ENCODE results near the gene MFF.
"Not testable (repeated sequence)": the region's sequence is repeated elsewhere in the genome, so short reads cannot be mapped to it uniquely, and the experiment has no call there.

Gene MFF

DNA sequence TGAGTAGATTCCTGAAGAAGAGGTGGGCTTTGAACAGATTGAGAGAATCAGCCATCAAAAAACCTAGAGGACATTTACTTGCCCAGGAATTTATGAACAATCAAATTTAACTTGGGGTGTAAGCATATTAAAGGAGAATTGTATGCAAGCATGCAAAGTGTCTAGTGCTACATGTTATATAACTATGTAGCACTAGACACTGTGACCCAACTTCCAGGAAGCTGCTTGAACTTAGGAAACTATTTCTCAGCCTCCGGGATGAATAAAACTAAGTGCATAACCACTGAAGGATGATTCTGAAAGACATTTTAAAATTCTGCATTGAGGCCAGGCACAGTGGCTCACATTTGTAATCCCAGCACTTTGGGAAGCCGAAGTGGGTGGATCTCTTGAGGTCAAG lies 12.4 kb downstream of the MFF start:
- DNase-seq, result no peak

DNA sequence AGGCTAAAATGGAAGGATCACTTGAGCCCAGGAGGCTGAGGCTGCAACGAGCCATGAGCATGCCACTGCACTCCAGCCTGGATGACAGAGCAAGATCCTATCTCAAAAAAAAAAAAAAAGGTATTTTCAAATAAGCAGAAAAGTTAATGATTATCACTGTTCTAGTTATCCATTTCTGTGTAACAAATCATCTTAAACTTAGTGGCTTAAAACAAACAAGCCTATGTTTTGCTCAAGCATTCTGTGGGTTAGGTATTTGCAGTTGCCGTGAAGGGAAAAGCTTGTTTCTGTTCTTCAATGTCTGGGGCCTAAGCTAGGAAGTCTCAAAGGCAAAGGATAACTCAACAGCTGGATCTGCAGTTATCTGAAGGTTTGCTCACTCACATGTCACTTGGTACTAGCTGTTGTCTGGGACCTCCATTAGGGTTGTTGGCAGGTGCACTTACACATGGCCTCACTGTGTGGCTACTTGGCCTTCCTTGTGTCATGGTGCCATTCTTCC lies 14.1 kb downstream of the MFF start:
- no peak for DNase-seq

DNA sequence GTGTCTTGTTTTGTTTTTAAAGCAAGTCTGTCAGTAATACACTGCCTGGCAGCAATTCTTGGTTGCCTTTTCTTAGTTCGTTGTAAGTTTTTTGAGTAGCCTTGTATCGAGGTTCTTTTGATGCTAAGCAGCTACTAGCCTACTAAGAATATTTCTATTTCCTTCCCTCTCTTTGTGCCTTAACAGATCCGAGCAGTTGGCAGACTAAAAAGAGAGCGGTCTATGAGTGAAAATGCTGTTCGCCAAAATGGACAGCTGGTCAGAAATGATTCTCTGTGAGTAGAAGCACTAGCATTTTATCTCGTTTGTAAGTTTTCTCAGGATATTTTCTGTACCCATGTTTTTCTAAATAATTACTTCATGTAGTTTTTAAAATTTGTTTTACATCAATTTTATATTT lies 15.1 kb downstream of the MFF start:
- no peak for DNase-seq

DNA sequence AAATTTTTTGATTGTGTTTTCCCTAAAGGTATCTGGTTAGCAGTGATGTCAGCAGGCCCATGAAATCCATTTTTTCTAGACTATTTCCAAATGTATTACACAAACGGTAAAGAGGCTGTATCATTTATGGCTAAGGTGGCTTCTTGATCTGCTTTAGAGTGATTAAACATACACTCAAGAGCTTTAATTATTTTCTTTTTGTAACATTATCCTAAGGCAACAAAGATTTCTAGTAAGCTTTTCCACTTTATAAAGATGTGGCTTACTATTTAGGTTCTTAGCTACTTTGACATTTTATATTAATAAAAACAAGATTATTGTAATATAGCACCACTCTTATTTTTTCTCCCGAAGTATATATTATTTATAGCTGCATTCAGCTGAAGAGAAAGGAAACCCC lies 16.5 kb downstream of the MFF start:
- DNase-seq, result no peak

DNA sequence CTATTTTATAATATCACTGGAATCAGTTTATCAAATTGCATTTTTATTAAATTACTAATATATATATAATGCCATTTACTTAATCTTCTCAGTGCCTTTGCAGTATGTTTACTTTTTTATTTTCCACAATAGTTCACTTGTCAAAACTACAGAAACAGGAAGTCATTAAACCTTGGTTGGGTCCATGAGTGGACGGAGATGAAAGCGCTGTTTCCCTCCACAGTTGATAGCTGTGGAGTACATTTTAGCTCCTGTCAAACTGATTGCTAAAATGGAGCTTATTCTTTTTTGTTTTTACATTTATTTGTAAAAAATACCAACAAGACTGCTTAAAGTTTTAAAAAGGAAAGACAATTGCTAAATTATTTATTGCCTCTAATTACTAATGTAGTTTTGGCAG lies 19.2 kb downstream of the MFF start:
- no peak for DNase-seq

DNA sequence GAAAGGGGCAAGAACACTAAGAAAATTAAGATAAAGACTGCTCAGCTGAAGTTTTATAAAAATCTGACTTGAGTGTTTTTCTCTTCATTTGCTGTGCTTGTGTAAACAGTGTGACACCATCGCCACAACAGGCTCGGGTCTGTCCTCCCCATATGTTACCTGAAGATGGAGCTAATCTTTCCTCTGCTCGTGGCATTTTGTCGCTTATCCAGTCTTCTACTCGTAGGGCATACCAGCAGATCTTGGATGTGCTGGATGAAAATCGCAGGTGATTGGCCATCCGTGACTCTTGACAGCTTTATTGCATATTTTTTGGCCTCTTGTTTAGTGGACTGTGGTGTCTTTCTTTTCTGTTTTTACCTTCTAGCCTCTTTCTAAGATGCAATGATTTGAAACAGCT lies 22.1 kb downstream of the MFF start:
- no peak for DNase-seq

DNA sequence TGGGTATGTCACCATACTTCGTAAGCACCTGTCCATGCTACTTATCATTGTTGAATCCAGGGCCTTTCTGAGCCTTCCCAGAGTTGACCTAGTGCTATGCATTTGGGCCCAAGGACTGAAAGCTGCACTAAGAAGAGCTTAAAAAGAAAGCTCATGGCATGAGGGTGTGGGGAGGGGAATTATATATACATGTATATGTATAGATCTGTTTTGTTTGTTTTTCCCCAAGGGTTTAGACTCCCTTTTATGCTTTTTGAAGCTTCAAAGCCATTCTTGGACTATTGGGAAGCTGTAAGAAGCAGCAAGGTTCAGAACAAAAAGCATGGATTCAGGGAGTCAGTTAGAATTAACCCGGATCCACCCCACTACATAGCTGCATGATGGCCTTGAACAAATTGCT lies 23.3 kb downstream of the MFF start:
- DNase-seq, result no peak

DNA sequence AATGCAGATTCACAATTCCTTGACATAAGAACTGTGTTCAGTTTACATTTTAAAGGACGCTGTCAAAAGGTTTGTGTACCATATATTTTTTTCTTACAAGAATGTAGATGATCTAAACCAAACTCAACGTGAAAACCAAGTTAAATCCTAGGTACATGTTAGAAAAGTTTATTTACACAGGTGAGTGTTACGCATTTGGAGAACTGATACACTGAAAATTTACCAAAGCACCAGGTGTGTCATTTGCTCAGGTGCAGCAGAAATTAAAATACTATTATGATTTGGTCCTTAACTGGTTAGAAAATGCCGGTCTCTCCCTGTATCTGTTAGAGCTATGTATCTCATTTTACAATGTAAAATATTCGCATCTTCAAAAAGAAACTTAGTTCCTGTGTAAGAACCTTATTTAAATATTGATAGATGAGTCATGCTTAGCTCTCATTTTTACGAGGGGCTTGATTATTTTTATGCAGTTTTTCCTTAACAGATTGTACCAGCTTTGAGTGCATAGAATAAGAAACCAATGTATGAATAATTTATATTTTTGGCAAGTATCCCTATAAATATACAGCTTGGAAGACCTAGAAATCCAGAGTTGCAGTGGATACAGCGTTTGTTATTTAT lies 25.1 kb downstream of the MFF start:
- no peak for DNase-seq

DNA sequence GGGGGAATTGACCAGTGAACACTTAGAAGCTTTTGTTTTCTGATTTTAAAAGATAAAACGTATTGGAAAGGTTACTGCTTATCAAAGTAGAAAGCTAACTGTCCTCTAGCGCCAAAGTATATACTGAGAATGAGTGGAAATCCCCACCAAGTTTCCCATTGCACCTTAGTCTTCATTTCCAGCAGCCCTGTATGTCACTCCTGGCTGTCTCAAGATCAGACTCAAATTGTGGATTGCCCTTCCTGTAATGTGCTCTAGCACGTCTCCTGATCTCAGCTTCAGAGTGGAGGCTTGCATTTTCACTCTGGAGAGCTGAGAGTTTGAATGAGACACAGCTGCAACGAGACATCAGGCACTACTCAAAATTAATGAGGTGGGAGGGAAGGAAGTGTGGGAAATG lies 26.6 kb downstream of the MFF start:
- no peak for DNase-seq

DNA sequence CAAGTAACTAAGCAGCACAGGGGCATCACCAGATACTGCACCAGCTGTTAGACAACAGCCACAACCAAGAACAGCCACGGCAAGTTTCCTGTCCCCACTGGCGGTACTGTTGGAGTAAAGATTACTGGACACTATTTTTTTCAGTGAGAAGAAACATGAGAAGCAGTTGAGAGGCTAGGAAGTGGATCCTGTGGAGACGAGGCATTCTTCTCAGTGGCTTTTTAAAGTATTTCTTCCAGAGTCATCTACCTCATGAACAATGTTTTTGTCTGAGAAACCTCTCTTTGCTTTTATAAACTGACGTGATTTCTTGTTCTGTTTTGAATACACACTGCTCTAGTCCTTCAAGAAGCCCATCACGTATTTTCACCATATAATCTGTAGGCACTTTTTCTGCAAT lies 35.3 kb downstream of the MFF start:
- DNase-seq, result no peak

DNA sequence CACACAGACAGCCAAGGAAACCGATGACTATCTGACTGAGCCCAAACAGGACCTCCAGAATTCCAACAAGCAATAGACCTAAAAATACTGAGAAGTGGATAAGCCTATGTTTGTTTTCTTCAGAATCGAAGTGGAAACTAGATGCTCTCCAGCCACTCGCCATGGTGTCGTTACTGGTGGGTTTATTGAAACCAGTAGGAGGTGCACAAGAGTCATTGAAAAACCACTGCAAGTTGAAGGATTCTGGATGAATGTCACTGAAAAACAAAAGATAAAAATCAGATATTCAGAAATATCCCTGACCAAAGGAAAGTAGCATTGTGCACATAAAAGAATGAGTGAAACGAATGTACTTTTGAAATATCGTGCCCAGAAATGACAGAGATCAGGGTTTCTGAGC lies 38.7 kb downstream of the MFF start:
- DNase-seq, result peak; percentile 10

DNA sequence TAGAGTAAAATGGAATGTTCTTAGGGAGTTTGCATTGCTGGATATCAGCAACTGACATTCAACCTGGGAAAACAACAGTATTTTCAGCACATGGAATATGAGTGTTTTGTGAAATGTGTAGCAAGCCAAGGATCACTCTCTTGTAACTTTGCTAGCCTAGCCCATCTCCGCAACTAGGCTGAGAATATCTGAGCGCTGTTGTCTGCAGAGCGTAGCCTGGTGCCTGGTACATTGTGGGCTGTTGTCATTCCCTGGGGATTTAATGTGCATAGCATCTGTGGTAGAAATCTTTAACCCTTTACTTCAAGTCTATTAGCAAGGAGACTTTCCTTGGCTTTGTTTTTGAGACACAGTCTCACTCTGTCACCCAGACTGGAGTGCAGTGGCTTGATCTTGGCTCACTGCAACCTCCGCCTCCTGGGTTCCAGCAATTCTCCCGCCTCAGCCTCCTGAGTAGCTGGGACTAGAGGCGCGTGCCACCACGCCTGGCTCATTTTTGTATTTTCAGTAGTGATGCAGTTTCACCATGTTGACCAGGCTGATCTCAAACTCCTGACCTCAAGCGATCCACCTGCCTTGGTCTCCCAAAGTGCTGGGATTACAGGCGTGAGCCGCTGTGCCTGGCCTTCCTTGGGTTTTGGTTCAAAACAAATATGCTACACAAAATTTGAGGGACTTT lies 39.7 kb downstream of the MFF start:
- not testable (repeated sequence) for DNase-seq

DNA sequence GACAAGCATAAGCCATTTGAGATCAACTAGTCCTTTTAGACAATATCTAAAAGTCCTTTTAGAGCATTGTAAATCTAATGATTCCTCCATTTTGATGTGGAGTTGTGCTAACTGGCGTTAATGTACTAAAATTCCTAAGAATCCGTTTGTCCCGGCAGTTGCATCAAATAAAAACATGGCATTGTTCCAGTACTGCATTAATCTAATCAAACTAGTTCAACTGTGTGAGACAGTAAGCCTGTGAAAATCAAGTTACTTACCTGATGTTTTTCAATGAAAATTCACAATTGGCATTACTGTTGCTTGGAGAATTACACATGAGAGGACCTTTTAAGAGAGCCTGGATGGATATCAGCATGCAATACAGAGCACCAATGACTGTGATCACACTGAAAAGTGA lies 40.8 kb downstream of the MFF start:
- peak; percentile 5 for DNase-seq

DNA sequence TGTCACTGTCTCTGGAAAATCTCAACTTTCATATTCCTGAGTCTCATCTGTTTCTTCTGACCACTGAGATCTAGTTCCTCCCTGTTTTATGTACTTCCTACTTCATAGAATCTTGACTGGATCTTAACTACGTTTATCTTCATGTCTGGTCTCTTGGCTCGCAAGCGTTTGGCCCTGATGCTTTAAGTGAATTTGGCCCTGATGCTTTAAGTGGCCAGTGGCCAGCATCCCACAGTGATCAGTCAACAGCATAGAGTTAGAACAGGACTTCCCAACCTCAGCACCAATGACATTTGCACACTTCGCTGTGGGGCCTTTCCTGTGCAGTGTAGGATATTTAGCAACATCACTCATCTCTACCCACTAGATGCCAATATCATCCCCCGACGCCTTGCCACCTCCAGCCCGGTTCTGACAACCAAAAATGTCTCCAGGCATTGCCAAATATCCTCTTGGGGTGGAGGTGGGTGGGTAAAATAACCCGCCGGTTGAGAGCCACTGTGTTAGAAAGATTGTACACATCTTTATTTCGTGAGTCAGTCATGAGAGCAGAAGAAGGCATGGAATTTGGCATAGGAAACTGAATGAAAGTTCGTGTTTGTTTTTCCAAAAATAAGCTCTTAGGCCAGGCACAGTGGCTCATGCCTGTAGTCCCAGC lies 41.8 kb downstream of the MFF start:
- DNase-seq, result peak; percentile 88

DNA sequence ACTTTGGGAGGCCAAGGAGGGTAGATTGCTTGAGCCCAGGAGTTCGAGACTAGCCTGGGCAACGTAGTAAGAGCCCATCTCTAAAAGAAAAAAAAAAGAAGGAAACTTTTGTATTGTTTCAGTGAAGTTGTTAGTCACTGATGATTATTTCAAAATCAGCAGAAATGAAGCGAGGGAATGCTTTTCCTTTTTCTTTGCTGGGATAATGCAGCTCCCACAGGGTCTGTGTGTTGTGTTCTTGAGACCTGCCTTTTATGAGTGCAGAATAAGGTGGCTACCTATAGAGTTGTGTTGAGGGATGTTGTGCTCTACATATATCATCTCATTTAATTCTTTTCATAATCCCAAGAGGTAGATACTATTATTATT lies 42.4 kb downstream of the MFF start:
- DNase-seq, result no peak

DNA sequence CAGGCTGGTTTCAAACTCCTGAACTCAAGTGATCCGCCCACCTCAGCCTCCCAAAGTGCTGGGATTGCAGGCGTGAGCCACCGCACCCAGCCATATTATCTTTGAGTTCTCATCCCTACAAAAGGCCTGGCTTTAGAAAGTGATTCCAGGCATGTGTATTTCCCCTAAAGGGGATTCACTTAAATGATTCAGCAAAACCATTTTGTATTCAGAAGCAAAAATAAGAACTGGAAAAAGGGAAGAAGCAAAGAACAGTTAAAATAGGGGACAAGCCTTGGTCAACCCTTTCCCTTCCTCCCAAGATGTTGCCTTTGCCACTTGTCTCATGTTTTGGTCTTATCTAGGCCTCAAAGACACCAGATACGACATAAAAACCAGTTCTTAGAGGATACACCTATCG lies 43.5 kb downstream of the MFF start:
- no peak for DNase-seq

DNA sequence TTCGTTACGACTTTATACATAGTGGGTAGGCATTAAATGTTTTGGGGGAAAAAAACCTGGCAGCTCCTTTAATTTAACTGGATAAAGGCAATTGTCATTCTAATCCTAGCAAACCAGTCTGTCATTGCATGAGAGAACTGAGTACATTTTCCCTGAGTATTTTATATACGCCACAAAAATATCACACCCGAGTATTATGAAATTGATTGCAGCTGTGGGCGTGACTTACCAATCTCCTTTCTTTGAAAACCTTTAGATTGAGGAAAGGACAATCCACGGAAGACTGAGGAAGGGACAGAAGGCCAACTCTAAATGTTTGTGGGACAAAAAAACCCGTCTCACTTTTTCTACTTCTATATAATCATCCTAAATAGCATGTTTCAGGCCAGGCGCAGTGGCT lies 45.0 kb downstream of the MFF start:
- DNase-seq, result no peak

DNA sequence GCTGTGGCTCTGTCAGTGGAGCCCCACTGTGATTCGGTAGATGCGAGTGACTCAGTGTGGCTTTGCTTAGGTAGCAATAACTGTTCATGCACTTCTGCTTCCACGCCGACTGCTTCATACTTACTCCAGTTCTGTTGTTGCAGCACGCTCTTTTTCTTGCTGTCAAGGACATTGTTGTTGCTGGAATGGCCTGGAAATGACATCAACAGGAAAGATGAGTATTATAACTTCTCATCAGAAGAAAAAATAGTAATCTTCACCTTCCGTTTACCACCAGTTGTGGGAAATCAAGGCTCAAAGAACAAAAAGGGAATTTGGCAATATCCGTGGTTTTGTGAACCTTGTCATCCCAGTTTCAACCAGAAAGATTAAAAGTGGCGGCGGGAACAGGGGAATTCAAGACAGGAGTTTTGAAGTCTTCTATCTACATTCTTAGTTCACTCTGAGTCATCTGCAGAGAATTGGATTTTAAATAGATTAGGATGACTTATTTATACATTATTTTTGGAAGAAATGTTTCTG lies 45.8 kb downstream of the MFF start:
- peak; percentile 70 for DNase-seq

DNA sequence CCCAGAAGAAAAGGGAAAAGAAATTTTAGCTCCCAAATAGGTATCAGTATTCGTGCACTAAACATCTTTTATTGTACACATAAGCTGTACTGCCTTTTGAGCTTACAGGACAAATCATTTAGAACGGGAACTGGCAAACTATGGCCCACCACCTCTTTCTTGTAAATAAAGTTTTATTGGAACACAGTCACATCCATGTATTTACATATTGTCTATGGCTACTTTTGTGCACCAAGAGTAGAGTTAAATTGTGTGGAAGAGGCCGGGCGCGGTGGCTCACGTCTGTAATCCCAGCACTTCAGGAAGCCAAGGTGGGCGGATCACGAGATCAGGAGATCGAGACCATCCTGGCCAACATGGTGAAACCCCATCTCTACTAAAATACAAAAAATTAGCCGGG lies 48.3 kb downstream of the MFF start:
- DNase-seq, result no peak

DNA sequence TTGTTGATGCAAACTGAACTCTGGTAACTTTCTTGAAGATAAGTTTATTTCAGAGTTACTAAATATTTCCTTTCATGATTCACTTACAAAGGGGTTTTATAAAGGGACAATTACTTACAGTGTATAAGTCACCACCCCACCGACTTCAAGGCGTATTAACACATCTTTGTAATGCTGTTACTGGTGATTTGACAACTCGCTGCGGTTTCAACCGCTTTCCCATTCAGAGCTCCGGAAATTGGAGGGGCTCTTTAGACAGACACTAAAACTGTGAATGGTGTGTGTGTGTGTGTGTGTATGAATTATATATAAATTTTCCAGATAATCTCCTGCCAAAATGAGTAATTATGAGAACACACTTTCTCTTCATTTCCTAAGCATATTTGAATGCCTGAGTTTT lies 49.1 kb downstream of the MFF start:
- peak; percentile 43 for DNase-seq

DNA sequence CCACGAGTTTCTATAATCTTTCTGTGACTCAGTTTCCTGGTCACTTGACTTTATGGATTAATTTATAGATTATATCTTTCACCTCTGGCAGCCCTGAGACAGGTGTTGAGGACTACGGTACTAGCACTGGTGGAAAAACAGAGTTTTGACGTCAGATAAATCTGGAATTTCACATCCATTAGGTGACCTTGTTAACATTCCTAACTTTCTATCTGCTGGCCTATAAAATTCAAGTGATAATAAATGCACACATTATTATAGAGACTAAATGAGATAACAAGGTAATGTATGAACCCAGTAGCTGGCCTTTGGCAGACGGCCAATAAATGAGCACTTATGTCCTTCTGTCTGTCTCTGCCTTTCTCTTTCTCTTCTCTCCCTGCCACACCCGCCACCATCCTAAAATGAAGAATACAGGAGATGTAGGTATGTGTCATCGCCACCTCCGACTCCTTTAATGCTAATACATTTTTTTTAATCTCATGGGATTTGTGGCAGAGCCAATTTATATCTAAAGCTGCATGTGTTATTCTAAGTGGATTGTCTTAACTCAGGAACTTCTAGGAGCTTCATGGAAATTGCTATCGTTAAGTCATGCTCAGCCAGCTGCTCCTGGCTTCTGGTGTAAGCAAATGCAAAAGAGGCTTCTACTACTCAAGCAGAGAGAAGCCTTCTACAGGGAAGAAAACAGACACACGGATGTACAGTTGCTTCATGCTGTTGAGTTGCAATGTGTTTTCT lies 51.8 kb downstream of the MFF start:
- no peak for DNase-seq

DNA sequence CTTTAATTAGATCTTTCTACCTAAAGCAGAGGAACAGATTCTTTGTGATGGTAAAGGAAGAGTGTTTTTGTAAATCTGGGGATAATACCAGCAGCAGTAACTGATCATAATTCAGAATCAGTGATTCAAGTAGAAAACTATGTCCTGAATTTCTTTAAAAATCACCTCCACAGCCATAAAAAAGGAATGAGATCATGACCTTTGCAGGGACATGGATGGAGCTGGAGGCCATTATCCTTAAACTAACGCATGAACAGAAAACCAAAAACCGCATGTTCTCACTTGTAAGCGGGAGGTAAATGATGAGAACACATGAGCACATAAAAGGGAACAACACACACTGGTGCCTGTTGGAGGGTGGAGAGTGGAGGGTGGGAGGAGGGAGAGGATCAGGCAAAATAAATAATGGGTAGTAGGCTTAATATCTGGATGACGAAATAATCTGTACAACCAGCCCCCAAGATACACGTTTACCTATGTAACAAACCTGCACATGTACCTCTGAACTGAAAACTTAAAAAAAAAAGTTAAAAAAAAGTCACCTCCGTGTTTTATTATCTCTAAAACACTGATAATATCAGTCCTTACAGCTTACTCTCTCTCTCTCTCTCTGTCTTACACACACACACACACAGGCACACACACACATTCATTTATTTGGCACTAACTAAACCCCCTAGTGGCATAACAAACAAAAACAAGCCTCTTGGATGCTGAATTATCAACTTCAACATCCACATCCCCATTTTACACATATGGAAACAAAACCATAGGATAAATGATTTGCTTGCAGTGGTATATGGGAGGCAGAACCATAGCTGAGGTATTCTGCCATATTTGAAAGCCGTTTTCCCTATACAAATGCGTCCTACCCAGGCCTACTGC lies 52.7 kb downstream of the MFF start:
- peak; percentile 22 for DNase-seq

Measured in HCEC 1CT (cell line).